Stimulated activated CD8-positive, alpha-beta memory T cell treated with anti-CD3 and anti-CD28 coated beads, Interleukin-15, amount 100 ng/mL, for 4 hours (primary cell): ENCODE data around the gene PIRT.

Experiments
- DNase-seq, 2 donors: peaks; one replicate each; pipeline ENCODE4 v3.0.0-alpha.2; 2020; ENCODE audit warnings: low read depth in 2 of 2

Gene PIRT

GRCh38 chr17:10789694-10790271 is 48.1 kb downstream of the PIRT start:
- DNase-seq, result no peak

- DNase-seq, result no peak
Observed at GRCh38 chr17:10787306-10788045, 50.4 kb downstream of the PIRT start.

GRCh38 chr17:10785295-10785694 is 52.6 kb downstream of the PIRT start:
- no peak for DNase-seq

- no peak for DNase-seq
Observed at GRCh38 chr17:10779609-10780008, 58.3 kb downstream of the PIRT start.

- DNase-seq, result no peak
Observed at GRCh38 chr17:10777890-10778289, 60.0 kb downstream of the PIRT start.

- no peak for DNase-seq
Observed at GRCh38 chr17:10777131-10777807, 60.6 kb downstream of the PIRT start.

- DNase-seq, result no peak
Observed at GRCh38 chr17:10776381-10776780, 61.5 kb downstream of the PIRT start.

GRCh38 chr17:10775740-10776356 is 62.0 kb downstream of the PIRT start:
- DNase-seq, result no peak

- no peak for DNase-seq
Observed at GRCh38 chr17:10775058-10775457, 62.8 kb downstream of the PIRT start.

GRCh38 chr17:10773391-10773790 is 64.5 kb downstream of the PIRT start:
- DNase-seq, result no peak
